ENCODE measurements around the gene TOMT.

DNA sequence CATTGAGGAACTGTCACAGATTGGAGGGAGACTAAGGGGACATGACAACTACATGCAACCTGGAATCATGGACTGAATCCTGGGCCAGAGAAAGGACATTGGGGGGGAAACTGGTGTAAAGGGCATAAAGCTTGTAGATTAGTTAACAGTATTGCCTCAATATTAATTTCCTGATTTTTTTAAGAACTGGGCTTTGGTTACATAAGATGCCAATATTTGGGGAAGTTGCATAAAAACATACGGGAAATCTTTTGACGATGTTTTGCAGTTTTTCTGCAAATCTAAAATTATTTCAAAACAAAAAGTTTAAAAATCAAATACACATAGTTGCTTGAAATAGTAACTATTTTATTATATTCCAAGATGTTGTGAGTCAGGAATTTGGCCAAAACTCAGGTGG, 26.9 kb downstream of the TOMT start:
- TF ChIP-seq CTCF (conservative IDR thresholded peaks at IDR 0.05; ENCODE audit: low read length) (no peak), EZH2phosphoT487 (IDR thresholded peaks at IDR 0.05; ENCODE audit: borderline replicate concordance, low read depth, low read length) (no peak)

Data from OCI-LY7 (cell line).